K562 (cell line): ENCODE measurements around the gene LAMA3.

ENCODE experiments used
- RBM22 ChIP-seq: fragments of 200-400 bp; formaldehyde crosslinking; IDR thresholded peaks from 2 replicates; pipeline ENCODE4 v1.6.1; 2018; ENCODE audit warnings: low read length, low read depth; ENCODE audit not compliant: poor library complexity, severe bottlenecking
- ZNF561 ChIP-seq: fragments of 450-650 bp; formaldehyde crosslinking; conservative IDR thresholded peaks from 2 replicates; pipeline ENCODE4 v1.4.0; 2020; ENCODE audit warnings: mild to moderate bottlenecking, moderate library complexity
- TF ChIP-seq, protein P1 (sequence below): IDR thresholded peaks from 3 replicates; pipeline ENCODE4 v1.6.1; 2011; ENCODE audit warnings: borderline replicate concordance, mild to moderate bottlenecking, moderate library complexity; ENCODE audit not compliant: insufficient read length; ENCODE audit errors: extremely low read depth

DNA sequence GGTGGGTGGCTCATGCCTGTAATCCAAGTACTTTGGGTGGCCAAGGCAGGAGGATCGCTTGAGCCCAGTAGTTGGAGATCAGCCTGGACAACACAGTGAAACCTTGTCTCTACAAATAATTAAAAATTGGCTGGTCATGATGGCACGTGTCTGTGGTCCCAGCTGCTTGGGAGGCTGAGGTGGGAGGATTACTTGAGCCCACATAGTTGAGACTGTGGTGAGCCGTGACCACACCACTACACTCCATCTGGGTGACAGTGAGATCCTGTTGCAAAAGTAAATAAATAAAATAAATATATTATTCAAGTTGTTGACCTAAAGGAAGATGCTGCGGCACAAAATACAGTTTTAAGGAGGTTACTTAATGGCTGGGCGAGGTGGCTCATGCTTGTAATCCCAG, 72.7 kb downstream of the LAMA3 start:
- TF ChIP-seq, protein P1, sequence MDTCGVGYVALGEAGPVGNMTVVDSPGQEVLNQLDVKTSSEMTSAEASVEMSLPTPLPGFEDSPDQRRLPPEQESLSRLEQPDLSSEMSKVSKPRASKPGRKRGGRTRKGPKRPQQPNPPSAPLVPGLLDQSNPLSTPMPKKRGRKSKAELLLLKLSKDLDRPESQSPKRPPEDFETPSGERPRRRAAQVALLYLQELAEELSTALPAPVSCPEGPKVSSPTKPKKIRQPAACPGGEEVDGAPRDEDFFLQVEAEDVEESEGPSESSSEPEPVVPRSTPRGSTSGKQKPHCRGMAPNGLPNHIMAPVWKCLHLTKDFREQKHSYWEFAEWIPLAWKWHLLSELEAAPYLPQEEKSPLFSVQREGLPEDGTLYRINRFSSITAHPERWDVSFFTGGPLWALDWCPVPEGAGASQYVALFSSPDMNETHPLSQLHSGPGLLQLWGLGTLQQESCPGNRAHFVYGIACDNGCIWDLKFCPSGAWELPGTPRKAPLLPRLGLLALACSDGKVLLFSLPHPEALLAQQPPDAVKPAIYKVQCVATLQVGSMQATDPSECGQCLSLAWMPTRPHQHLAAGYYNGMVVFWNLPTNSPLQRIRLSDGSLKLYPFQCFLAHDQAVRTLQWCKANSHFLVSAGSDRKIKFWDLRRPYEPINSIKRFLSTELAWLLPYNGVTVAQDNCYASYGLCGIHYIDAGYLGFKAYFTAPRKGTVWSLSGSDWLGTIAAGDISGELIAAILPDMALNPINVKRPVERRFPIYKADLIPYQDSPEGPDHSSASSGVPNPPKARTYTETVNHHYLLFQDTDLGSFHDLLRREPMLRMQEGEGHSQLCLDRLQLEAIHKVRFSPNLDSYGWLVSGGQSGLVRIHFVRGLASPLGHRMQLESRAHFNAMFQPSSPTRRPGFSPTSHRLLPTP = no peak
- no peak for TF ChIP-seq RBM22
- TF ChIP-seq ZNF561 (CRISPR knock-in tag) = no peak
